Stimulated activated naive CD8-positive, alpha-beta T cell treated with anti-CD3 and anti-CD28 coated beads, Interleukin-15, Interleukin-2, amounts not matched to agents 100 ng/mL and 50 ng/mL, for 24 hours (primary cell): ENCODE measurements around the gene INO80C.
"Not testable (repeated sequence)": the region's sequence is repeated elsewhere in the genome, so short reads cannot be mapped to it uniquely, and the experiment has no call there.

Source experiments
- H3K27ac Mint-ChIP-seq: one replicate; pipeline ENCODE4 v1.8.0; 2021; ENCODE audit warnings: mild to moderate bottlenecking, mixed read lengths
- H3K27me3 Mint-ChIP-seq: one replicate; pipeline ENCODE4 v1.8.0; 2021; ENCODE audit warnings: mixed read lengths
- H3K36me3 Mint-ChIP-seq: one replicate; pipeline ENCODE4 v1.8.0; 2021; ENCODE audit warnings: low read depth, mixed read lengths
- H3K4me1 Mint-ChIP-seq: one replicate; pipeline ENCODE4 v1.8.0; 2021; ENCODE audit warnings: low read depth, mixed read lengths
- H3K4me3 Mint-ChIP-seq: one replicate; pipeline ENCODE4 v1.8.0; 2021; ENCODE audit warnings: mild to moderate bottlenecking, mixed read lengths
- H3K9me3 Mint-ChIP-seq: one replicate; pipeline ENCODE4 v1.8.0; 2021; ENCODE audit warnings: mixed read lengths

INO80C gene

GRCh38 chr18:35506024-35506712 is 8.4 kb upstream of the INO80C start:
- Mint-ChIP-seq H3K4me1 (peaks cover 1% of the 10 kb centered on the region), H3K4me3 (no peak overlapping the region), H3K36me3 (no peaks in the 10 kb centered on the region), H3K27me3 (no peaks in the 10 kb centered on the region), H3K9me3 (no peaks in the 10 kb centered on the region), H3K27ac (no peak overlapping the region)

DNA sequence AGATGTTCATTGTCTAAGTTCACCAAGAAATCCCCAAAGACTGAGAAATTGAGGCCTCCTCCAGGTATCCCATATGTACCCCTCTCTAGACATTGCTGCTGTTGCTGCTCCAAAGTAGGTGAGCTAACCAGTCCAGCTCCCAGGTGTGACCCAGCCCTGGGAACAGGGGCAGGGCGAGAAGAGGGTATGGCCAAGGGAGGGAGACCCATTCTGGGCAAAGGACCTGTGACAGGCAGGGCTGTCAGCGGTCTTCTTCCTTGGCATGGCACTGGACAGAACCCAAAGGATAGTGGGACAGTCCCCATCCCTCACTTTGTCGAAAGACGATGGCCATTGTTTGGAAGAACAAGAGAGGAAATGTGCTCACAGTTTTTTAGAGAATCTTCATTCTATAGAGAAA is 7.2 kb upstream of the INO80C start:
- Mint-ChIP-seq H3K4me3 (no peak overlapping the region), H3K27me3 (no peaks in the 10 kb centered on the region), H3K36me3 (no peaks in the 10 kb centered on the region), H3K27ac (no peak overlapping the region), H3K9me3 (no peaks in the 10 kb centered on the region), H3K4me1 (no peaks in the 10 kb centered on the region)

DNA sequence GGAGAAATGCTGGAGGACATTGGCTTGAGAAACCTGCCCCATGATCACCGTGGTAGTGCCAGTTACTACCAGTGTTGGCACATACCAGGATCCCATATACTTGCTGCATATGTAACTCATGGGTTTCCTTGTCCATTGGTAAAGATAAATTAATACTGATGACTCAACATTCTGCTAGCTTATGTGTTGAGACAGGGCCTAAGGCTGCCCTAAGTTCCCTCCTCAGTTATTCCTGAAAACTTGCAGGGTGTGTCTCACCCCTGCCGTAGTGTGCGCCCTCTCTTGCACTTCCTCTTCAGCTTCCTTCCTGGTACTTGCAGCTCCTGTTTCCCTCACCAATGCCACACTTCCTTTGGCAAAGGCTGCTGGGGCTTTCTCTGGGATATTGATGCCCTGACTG is 4.3 kb upstream of the INO80C start:
- Mint-ChIP-seq H3K4me3 (no peak overlapping the region), H3K27me3 (no peaks in the 10 kb centered on the region), H3K9me3 (no peaks in the 10 kb centered on the region), H3K27ac (no peak overlapping the region), H3K36me3 (no peaks in the 10 kb centered on the region), H3K4me1 (peaks cover 15% of the 10 kb centered on the region)

DNA sequence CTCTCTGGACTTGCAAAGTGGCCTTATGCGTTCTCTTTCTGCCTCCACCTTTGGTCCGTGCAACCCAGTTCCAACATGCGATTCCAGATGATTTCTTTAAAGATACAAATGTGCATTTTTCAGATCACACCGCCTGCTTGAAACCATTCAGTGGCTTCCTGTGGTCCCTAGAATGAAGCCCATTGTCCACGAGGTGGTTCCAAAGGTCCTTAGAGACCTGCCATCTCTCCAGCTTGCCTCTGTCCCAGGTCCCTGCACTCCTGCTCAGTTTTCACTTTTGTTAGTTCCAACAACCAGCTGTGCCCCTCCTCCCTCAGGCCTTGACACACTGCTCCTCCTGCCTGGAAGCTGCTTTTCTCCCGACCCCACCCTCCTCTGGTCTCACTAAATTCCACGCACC is 3.6 kb upstream of the INO80C start:
- no peaks in the 10 kb centered on the region for H3K36me3 Mint-ChIP-seq
- no peak overlapping the region for H3K27ac Mint-ChIP-seq
- no peaks in the 10 kb centered on the region for H3K9me3 Mint-ChIP-seq
- H3K4me1 Mint-ChIP-seq = peaks cover 21% of the 10 kb centered on the region
- H3K27me3 Mint-ChIP-seq = no peaks in the 10 kb centered on the region
- no peak overlapping the region for H3K4me3 Mint-ChIP-seq

GRCh38 chr18:35500113-35500512 is 2.4 kb upstream of the INO80C start:
- Mint-ChIP-seq H3K27me3 (no peaks in the 10 kb centered on the region), H3K4me1 (peaks cover 32% of the 10 kb centered on the region), H3K9me3 (no peaks in the 10 kb centered on the region), H3K36me3 (peaks cover 6% of the 10 kb centered on the region), H3K27ac (no peak overlapping the region), H3K4me3 (no peak overlapping the region)

GRCh38 chr18:35497027-35497369 is 762 bp downstream of the INO80C start:
- peak overlapping the region; percentile 93 for H3K4me3 Mint-ChIP-seq
- no peaks in the 10 kb centered on the region for H3K27me3 Mint-ChIP-seq

DNA sequence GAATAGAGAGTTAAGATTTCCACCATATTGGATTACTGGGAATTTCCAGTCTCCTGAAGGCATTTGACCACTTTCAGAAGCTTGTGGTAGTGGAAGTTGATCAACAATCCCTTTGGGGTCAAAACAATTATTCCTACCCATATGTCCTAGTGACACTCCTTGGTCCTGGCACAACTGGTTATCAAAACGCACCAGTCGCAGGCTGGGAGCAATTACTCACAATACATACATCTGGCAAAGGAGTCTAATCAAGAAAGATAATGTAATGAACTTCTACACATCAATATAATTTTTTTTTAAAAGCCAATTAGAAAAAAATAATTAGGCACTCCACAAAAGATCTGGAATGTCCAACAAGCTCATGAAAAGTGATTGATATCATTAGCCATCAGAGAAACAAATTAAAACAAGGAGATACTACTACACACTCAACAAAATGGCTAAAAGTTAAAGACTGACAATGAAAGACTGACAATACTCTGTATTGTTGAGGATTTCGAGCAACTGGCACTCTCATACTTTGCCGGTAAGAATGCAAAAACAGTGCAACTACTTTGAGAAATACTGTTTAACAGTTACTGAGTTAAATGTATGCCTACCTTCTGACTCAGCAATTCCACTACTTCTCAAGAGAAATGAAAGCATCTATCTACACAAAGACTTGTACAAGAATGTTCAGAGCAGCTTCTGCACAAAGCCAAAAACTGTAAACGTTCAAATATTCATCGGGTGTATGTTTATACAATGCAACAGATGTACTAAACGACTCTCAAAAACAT is 2.0 kb downstream of the INO80C start:
- H3K4me3 Mint-ChIP-seq = peak overlapping the region; percentile 93
- H3K27ac Mint-ChIP-seq = peak overlapping the region; percentile 1
- no peaks in the 10 kb centered on the region for H3K9me3 Mint-ChIP-seq
- no peaks in the 10 kb centered on the region for H3K27me3 Mint-ChIP-seq
- peaks cover 53% of the 10 kb centered on the region for H3K4me1 Mint-ChIP-seq
- peaks cover 6% of the 10 kb centered on the region for H3K36me3 Mint-ChIP-seq

More at GRCh38 chr18:35497027-35497369, 762 bp downstream of the INO80C start:
- Mint-ChIP-seq H3K9me3 (no peaks in the 10 kb centered on the region), H3K4me1 (peaks cover 44% of the 10 kb centered on the region), H3K27ac (peak overlapping the region; percentile 98), H3K36me3 (peaks cover 6% of the 10 kb centered on the region)

DNA sequence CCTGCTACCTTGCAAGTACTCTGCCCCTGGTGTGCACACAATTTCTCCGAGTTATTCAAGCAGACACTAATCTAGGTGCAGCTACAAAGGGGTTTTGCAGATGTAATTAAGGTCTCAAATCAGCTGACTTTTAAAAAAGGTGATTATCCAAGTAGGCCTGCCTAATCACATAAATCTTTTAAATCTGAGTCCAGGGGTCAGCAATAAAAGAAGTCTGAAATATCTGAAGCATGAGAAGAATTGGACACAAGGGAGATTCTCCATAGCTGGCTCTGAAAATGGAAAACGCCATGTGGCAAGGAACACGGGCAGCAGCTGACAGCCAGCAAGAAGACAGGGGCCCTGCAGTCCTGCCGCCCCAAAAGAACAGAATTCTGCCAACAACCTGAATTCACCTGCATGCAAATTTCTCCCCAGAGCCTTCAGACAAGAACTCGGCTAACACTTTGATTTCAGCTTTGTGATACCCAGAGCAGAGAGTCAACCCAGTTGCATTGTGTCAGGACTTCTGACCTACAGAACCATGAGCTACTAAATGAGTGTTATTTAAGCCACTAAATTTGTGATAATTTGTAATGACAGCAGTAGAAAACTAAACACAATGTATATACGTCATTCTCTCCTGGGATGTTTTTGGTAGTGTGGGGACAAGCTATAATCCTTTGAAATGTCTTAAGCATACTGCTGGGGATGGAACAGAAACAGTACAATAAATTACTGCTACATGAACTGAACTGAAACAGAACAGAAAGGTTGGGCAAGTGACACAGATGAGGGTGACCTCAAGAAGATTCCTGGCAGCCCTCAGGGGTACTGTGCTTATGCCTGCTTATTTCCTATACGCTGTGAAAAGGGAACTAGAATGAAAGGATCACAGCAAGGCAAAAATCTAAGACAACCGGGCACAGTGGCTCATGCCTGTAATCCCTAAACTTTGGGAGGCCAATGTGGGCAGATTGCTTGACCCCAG is 3.2 kb downstream of the INO80C start:
- no peak overlapping the region for H3K4me3 Mint-ChIP-seq
- no peaks in the 10 kb centered on the region for H3K27me3 Mint-ChIP-seq

GRCh38 chr18:35491700-35492077 is 6.1 kb downstream of the INO80C start:
- H3K4me1 Mint-ChIP-seq = peaks cover 59% of the 10 kb centered on the region
- no peak overlapping the region for H3K4me3 Mint-ChIP-seq
- no peaks in the 10 kb centered on the region for H3K27me3 Mint-ChIP-seq
- no peak overlapping the region for H3K27ac Mint-ChIP-seq
- peaks cover 27% of the 10 kb centered on the region for H3K36me3 Mint-ChIP-seq
- peaks cover 7% of the 10 kb centered on the region for H3K9me3 Mint-ChIP-seq

More for the DNA sequence above, 3.2 kb downstream of the INO80C start:
- peaks cover 57% of the 10 kb centered on the region for H3K4me1 Mint-ChIP-seq
- H3K9me3 Mint-ChIP-seq = no peaks in the 10 kb centered on the region
- H3K27ac Mint-ChIP-seq = peak overlapping the region; percentile 32
- peaks cover 6% of the 10 kb centered on the region for H3K36me3 Mint-ChIP-seq

GRCh38 chr18:35490894-35491699 is 6.7 kb downstream of the INO80C start:
- Mint-ChIP-seq H3K4me1 (peaks cover 55% of the 10 kb centered on the region), H3K4me3 (no peak overlapping the region)

GRCh38 chr18:35489913-35490490 is 7.8 kb downstream of the INO80C start:
- Mint-ChIP-seq H3K4me1 (peaks cover 56% of the 10 kb centered on the region), H3K27ac (no peak overlapping the region), H3K27me3 (no peaks in the 10 kb centered on the region), H3K36me3 (peaks cover 27% of the 10 kb centered on the region), H3K9me3 (peaks cover 7% of the 10 kb centered on the region), H3K4me3 (no peak overlapping the region)

More at GRCh38 chr18:35490894-35491699, 6.7 kb downstream of the INO80C start:
- Mint-ChIP-seq H3K9me3 (peaks cover 7% of the 10 kb centered on the region), H3K27ac (no peak overlapping the region), H3K27me3 (no peaks in the 10 kb centered on the region), H3K36me3 (peaks cover 25% of the 10 kb centered on the region)

- not testable (repeated sequence) for H3K27me3 Mint-ChIP-seq, H3K27ac Mint-ChIP-seq, H3K9me3 Mint-ChIP-seq, H3K4me3 Mint-ChIP-seq
- Mint-ChIP-seq H3K36me3 (peaks cover 28% of the 10 kb centered on the region), H3K4me1 (peaks cover 54% of the 10 kb centered on the region)
Observed at GRCh38 chr18:35489281-35489680, 8.5 kb downstream of the INO80C start.

DNA sequence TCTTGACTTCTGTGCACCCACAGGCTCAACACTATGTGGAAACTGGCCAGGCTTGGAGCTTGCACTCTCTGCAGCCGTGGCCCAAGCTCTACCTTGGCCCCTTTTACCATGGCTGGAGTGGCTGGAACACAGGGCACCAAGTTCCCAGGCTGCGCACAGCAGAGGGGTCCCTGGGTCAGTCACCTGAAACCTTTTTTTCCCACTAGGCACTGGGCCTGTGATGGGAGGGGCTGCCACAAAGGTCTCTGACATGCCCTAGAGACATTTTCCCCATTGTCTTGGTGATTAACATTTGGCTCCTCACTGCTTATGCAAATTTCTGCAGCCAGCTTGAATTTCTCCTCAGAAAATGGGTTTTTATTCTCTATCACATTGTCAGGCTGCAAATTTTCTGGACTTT is 9.4 kb downstream of the INO80C start:
- H3K27ac Mint-ChIP-seq, H3K4me3 Mint-ChIP-seq, H3K27me3 Mint-ChIP-seq, H3K9me3 Mint-ChIP-seq: not testable (repeated sequence)
- Mint-ChIP-seq H3K36me3 (peaks cover 28% of the 10 kb centered on the region), H3K4me1 (peaks cover 57% of the 10 kb centered on the region)

- not testable (repeated sequence) for H3K9me3 Mint-ChIP-seq, H3K4me3 Mint-ChIP-seq
- H3K4me1 Mint-ChIP-seq = peaks cover 65% of the 10 kb centered on the region
Observed at GRCh38 chr18:35487525-35487924, 10.2 kb downstream of the INO80C start.

More at GRCh38 chr18:35487525-35487924, 10.2 kb downstream of the INO80C start:
- not testable (repeated sequence) for H3K27me3 Mint-ChIP-seq
- Mint-ChIP-seq H3K36me3 (peaks cover 28% of the 10 kb centered on the region), H3K27ac (peak overlapping the region; percentile 0)
